GM12878 (cell line): ENCODE data around the gene TMIGD2. TPM values are rescaled to one million over a fixed set of nuclear protein-coding genes. Genes with fewer than 3 reads are reported as not detected.

ENCODE experiments used
- ATAC-seq: fragments of 200-7000 bp; cut with Tn5 transposase; 3 replicates; pipeline ENCODE4 v1.9.1; 2020; ENCODE audit warnings: mild to moderate bottlenecking, moderate library complexity
- BruUV-seq: library from RNA; stranded (reverse); fragments of 400-500 nt; replicated peaks from 2 replicates; lab custom pipeline; 2021; lab: Mats Ljungman, UMichigan
- CTCF ChIA-PET: fragments of 300-600 bp; sonication (Branson Sonifier 250); formaldehyde crosslinking; extraction: SDS; loops from one replicate; lab custom pipeline; 2021; ENCODE audit warnings: inconsistent platforms; lab: Yijun Ruan, JAX
- POLR2A ChIA-PET: fragments of 350-600 bp; formaldehyde crosslinking; extraction: SDS; loops from one replicate; lab custom pipeline; 2021; ENCODE audit warnings: inconsistent platforms; lab: Charles Lee
- RAD21 ChIA-PET: fragments of 300-600 bp; sonication (Branson Sonifier 250); formaldehyde crosslinking; loops from one replicate; lab custom pipeline; 2023; ENCODE audit warnings: antibody characterized with exemption; ENCODE audit not compliant: unreplicated experiment; lab: Charles Lee
- SMC1A ChIA-PET: fragments of 300-600 bp; sonication (Branson Sonifier 250); formaldehyde crosslinking; loops from one replicate; lab custom pipeline; 2023; ENCODE audit not compliant: unreplicated experiment, uncharacterized antibody; lab: Charles Lee
- DNase-seq: peaks from one replicate; pipeline ENCODE4 v3.0.0-alpha.2; 2011; ENCODE audit warnings: low read depth, low spot score
- FAIRE-seq: peaks from 3 replicates; lab custom pipeline; 2011; peaks lifted over from hg19 to GRCh38; lab: Jason Lieb, UNC
- H2AFZ ChIP-seq: 2 replicates; pipeline ENCODE4 v1.6.0; 2011; ENCODE audit warnings: low read depth, low read length, control low read depth; ENCODE audit not compliant: control insufficient read depth
- H3K27ac ChIP-seq: 2 replicates; pipeline ENCODE4 v1.5.1; 2011; ENCODE audit warnings: control low read depth; ENCODE audit not compliant: control insufficient read depth, insufficient read depth
- H3K27me3 ChIP-seq, 2 experiments: replicated peaks in 1 of 2; 2 replicates each; pipeline versions ENCODE4 v1.6.0 to v1.6.1; 2011; ENCODE audit warnings: low read length in 1 of 2; ENCODE audit not compliant: control insufficient read depth in 2 of 2, insufficient read depth in 2 of 2
- H3K36me3 ChIP-seq, 2 experiments: 2 replicates each; pipeline ENCODE4 v1.5.1; 2011; ENCODE audit warnings: low read length in 1 of 2; ENCODE audit not compliant: control insufficient read depth in 2 of 2, insufficient read depth in 2 of 2
- H3K4me1 ChIP-seq: 2 replicates; pipeline ENCODE4 v1.6.1; 2011; ENCODE audit warnings: mild to moderate bottlenecking, low read length, moderate library complexity, mixed read lengths; ENCODE audit not compliant: control insufficient read depth, insufficient read depth
- H3K4me2 ChIP-seq: 2 replicates; pipeline ENCODE4 v1.6.0; 2011; ENCODE audit warnings: control low read depth; ENCODE audit not compliant: control insufficient read depth, insufficient read depth
- H3K4me3 ChIP-seq: fragments of 200-600 bp; sonication (generic); 2 replicates; pipeline ENCODE4 v1.5.1; 2016
- H3K79me2 ChIP-seq: 2 replicates; pipeline ENCODE4 v1.6.0; 2011; ENCODE audit warnings: low read length; ENCODE audit not compliant: control insufficient read depth, insufficient read depth
- H3K9ac ChIP-seq: 2 replicates; pipeline ENCODE4 v1.8.0; 2011; ENCODE audit warnings: low read length, control low read depth, mixed read lengths; ENCODE audit not compliant: control insufficient read depth, insufficient read depth
- H3K9me3 ChIP-seq: replicated peaks from 3 replicates; pipeline ENCODE4 v1.5.1; 2011; ENCODE audit warnings: mild to moderate bottlenecking, low read length; ENCODE audit not compliant: control insufficient read depth, insufficient read depth
- H4K20me1 ChIP-seq: 2 replicates; pipeline ENCODE4 v1.6.0; 2011; ENCODE audit not compliant: control insufficient read depth, insufficient read depth
- BCL11A ChIP-seq: IDR thresholded peaks from 2 replicates; pipeline ENCODE4 v1.6.1; 2011; ENCODE audit warnings: low read depth, low read length
- FOXM1 ChIP-seq: IDR thresholded peaks from 2 replicates; pipeline ENCODE4 v1.6.1; 2012; ENCODE audit warnings: low read depth, mild to moderate bottlenecking, inconsistent platforms, low read length, moderate library complexity
- GATAD2B ChIP-seq: fragments of 450-650 bp; conservative IDR thresholded peaks from 2 replicates; pipeline ENCODE4 v1.6.1; 2017; ENCODE audit warnings: low read depth, mild to moderate bottlenecking, moderate library complexity
- LARP7 ChIP-seq: fragments of 450-650 bp; IDR thresholded peaks from 2 replicates; pipeline ENCODE4 v1.6.1; 2017; ENCODE audit warnings: mild to moderate bottlenecking
- MYC ChIP-seq: IDR thresholded peaks from 2 replicates; pipeline ENCODE4 v1.6.1; 2011; ENCODE audit warnings: mild to moderate bottlenecking, low read length, moderate library complexity, inconsistent platforms; ENCODE audit not compliant: insufficient read depth, insufficient replicate concordance, insufficient read length, severe bottlenecking
- PBX3 ChIP-seq: IDR thresholded peaks from 2 replicates; pipeline ENCODE4 v1.6.1; 2011; ENCODE audit warnings: mild to moderate bottlenecking, low read depth, low read length, moderate library complexity; ENCODE audit not compliant: insufficient replicate concordance
- RAD21 ChIP-seq: IDR thresholded peaks from 2 replicates; pipeline ENCODE4 v1.6.1; 2011; ENCODE audit warnings: mild to moderate bottlenecking, low read depth, low read length, moderate library complexity; ENCODE audit not compliant: insufficient read depth
- RB1 ChIP-seq: fragments of 450-650 bp; formaldehyde crosslinking; IDR thresholded peaks from 2 replicates; pipeline ENCODE4 v1.6.1; 2017; ENCODE audit warnings: mild to moderate bottlenecking, borderline replicate concordance
- RFX5 ChIP-seq: IDR thresholded peaks from 2 replicates; pipeline ENCODE4 v1.6.1; 2011; ENCODE audit warnings: low read depth, low read length, improper control_type of control experiment
- RUNX3 ChIP-seq: IDR thresholded peaks from 2 replicates; pipeline ENCODE4 v1.6.1; 2012; ENCODE audit warnings: low read length, inconsistent platforms
- SMAD1 ChIP-seq: fragments of 450-650 bp; IDR thresholded peaks from 2 replicates; pipeline ENCODE4 v1.6.1; 2018; ENCODE audit warnings: mild to moderate bottlenecking, low read depth; ENCODE audit not compliant: partially characterized antibody
- SMC3 ChIP-seq: IDR thresholded peaks from 2 replicates; pipeline ENCODE4 v1.6.1; 2011; ENCODE audit warnings: low read length, improper control_type of control experiment, borderline replicate concordance
- SPI1 ChIP-seq: IDR thresholded peaks from 2 replicates; pipeline ENCODE4 v1.6.1; 2011; ENCODE audit warnings: low read depth, mild to moderate bottlenecking, low read length, moderate library complexity, borderline replicate concordance; ENCODE audit not compliant: insufficient read depth
- TCF12 ChIP-seq: IDR thresholded peaks from 2 replicates; pipeline ENCODE4 v1.6.1; 2011; ENCODE audit warnings: low read depth, mild to moderate bottlenecking, low read length
- TCF3 ChIP-seq: IDR thresholded peaks from 2 replicates; pipeline ENCODE4 v1.6.1; 2012; ENCODE audit warnings: low read depth, mild to moderate bottlenecking, low read length, borderline replicate concordance; ENCODE audit not compliant: insufficient read depth
- ZBTB40 ChIP-seq: fragments of 450-650 bp; IDR thresholded peaks from 2 replicates; pipeline ENCODE4 v1.6.1; 2016; ENCODE audit warnings: mild to moderate bottlenecking, moderate library complexity, borderline replicate concordance
- WGBS: methylation state at CpG from one replicate; pipeline ENCODE4 v1.1.6; 2016; ENCODE audit warnings: low lambda C conversion rate; ENCODE audit not compliant: insufficient replicate concordance, insufficient coverage; ENCODE audit errors: missing lambda C conversion rate; 5-methylcytosine and 5-hydroxymethylcytosine counted together
- in situ Hi-C: fragments of 300-500 bp; cut with MboI; formaldehyde crosslinking; loops from 9 replicates; pipeline ENCODE4 v1.14.3; 2018; ENCODE audit warnings: mixed read lengths
- intact Hi-C: fragments of 100-400 bp; cut with micrococcal nuclease; formaldehyde crosslinking; loops from one replicate; pipeline ENCODE4 v1.14.2; 2022; ENCODE audit not compliant: unreplicated experiment
- polyA plus RNA-seq, 11 experiments: library from polyadenylated mRNA; depleted of rRNA in 4 of 11; unstranded in 6 of 11; stranded (reverse) in 5 of 11; fragments of >200 nt; fragmentation: Nextera tagmentation in 4 of 11; fragmentation: Illumina TruSeq in 1 of 11; extraction: Ambion mirVana in 4 of 11; extraction: Trizol in 1 of 11; gene quantifications; 1 replicate in 1 of 11; 2 replicates in 10 of 11; pipeline versions ENCODE4 v1.2.1 to v1.2.3, GENCODE V29; 2011 to 2016; ENCODE audit warnings: inconsistent platforms in 2 of 11, missing spikeins in 2 of 11, low read depth in 1 of 11
- total RNA-seq, 4 experiments: library from RNA; depleted of rRNA in 3 of 4; stranded (reverse); fragments of >200 nt in 3 of 4; fragmentation: Illumina TruSeq in 1 of 4; extraction: Trizol in 1 of 4; gene quantifications; 2 replicates each; pipeline versions ENCODE4 v1.2.1 to v1.2.3, GENCODE V29; 2013 to 2021

The TMIGD2 gene
- total and polyA plus RNA-seq, 10 of the 15 experiments (the other 5 are each of a cell fraction or from before 2014, with no cell fraction given) = 0.09 to 0.40 (median 0.14) TPM; not detected in 5

DNA sequence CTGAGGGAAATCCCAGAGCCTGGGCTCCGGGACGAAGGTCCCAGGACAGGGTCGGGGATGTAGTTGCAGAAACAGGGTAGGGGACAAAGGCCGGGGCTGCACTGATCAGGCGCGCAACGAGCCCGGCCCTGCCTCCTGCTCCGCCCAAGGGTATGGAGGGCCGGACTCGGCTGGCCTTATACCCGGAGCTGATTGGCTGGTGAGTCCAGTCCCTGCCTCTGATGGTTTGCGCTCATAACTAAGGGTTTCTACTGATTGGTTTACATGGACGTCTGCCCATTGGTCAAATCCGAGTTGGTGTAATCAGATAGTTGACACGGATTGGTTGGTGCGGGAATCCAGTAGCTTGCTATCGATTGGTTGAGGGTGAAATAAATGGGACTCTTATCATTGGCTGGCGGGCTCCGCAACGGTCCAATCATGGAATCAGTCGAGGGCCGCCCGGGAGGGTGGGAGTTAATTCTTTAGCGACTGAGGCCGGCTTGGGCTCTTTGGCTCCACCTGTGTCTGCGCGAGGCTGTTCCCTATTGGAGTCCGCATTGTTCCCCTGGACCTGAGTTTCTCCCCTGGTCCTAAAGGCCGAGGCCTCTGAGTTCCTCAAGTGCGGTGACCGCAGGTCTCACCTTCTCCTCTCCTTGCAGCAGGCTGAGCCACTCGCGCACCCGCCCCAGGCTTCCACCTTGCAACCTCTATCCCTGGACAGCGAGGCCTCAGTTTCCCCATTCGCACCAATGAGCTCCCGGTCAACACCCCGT is 40.6 kb upstream of the TMIGD2 start (continued):
- TF ChIP-seq RFX5 = peak; percentile 85
- TF ChIP-seq TCF12 = peak; percentile 38; the same call in 1 of the 2 replicates
- TF ChIP-seq GATAD2B = peak; percentile 82
- no peak for TF ChIP-seq RAD21
- peak; percentile 93 for TF ChIP-seq PBX3
- no peak for TF ChIP-seq MYC
- TF ChIP-seq, all 136 proteins: peak for 60

GRCh38 chr19:4342314-4342614 is 40.1 kb upstream of the TMIGD2 start:
- 27% methylated on average over 10 of the region's 10 CpGs for WGBS
- FAIRE-seq = no peak
- H3K79me2 ChIP-seq = peaks cover 3% of the 10 kb centered on the region
- peak overlapping the region; percentile 61 for H2AFZ ChIP-seq
- in situ Hi-C loops (no loop called here), intact Hi-C loops (no loop called here)
- ChIA-PET RAD21 (interaction anchor here (0.6 to 2.3 kb wide), 13 partner anchors 10 to 449 kb away, joined by 3 to 15 read pairs (median 7); partner anchors contain the start of genes CHAF1A, EBI3 and FEM1A), SMC1A (interaction anchor here (0.6 to 2.1 kb wide), 4 partner anchors 17 to 1681 kb away, joined by 3 to 13 read pairs (median 4); partner anchors contain the start of genes CHAF1A, SH3GL1 and YJU2), POLR2A (interaction anchor here (0.8 to 2.7 kb wide), 23 partner anchors 9 to 580 kb away, joined by 3 to 22 read pairs (median 5); partner anchors contain the start of genes CHAF1A, EBI3, MRPL54 and YJU2), CTCF (interaction anchor here (0.5 to 3.4 kb wide), 17 partner anchors 11 to 1030 kb away, joined by 3 to 58 read pairs (median 3); partner anchors contain the start of genes CHAF1A, PIAS4 and SH3GL1)
- H3K27me3 ChIP-seq = no peaks in the 10 kb centered on the region
- no peaks in the 10 kb centered on the region for H3K9me3 ChIP-seq
- peak overlapping the region; percentile 60 for H3K9ac ChIP-seq
- no peak for DNase-seq
- H3K4me2 ChIP-seq = peak overlapping the region; percentile 98
- peaks cover 12% of the 10 kb centered on the region for H3K4me1 ChIP-seq
- peak overlapping the region; percentile 79 for H3K4me3 ChIP-seq
- H3K27ac ChIP-seq = peak overlapping the region; percentile 70
- no peaks in the 10 kb centered on the region for H4K20me1 ChIP-seq
- ATAC-seq = no peak
- TSS peak; percentile 98 for BruUV-seq
- no peaks in the 10 kb centered on the region for H3K36me3 ChIP-seq
- peak; percentile 39; the same call in 1 of the 2 replicates for TF ChIP-seq GATAD2B
- TF ChIP-seq LARP7 = peak; percentile 71
- TF ChIP-seq RB1 = 0 out of 2 replicates have a peak, but pooled peaks have one; percentile 46
- 0 out of 2 replicates have a peak, but pooled peaks have one; percentile 20 for TF ChIP-seq SPI1
- TF ChIP-seq SMAD1 = no peak
- TF ChIP-seq RUNX3 = peak; percentile 24; the same call in 1 of the 2 replicates
- no peak for TF ChIP-seq TCF3
- TF ChIP-seq FOXM1 = no peak
- TF ChIP-seq TCF12 = no peak
- TF ChIP-seq SMC3 = no peak
- no peak for TF ChIP-seq BCL11A
- peak; percentile 39; the same call in 1 of the 2 replicates for TF ChIP-seq ZBTB40
